Colonic mucosa (tissue), 4 donors: ENCODE data around the gene CDC123. TPM values are rescaled to one million over a fixed set of nuclear protein-coding genes. Genes with fewer than 3 reads are reported as not detected.

ENCODE experiments used
- DNase-seq: peaks from one replicate; pipeline ENCODE4 v3.0.0-alpha.2; 2020
- H3K27ac ChIP-seq: fragments of 200-600 bp; one replicate; pipeline ENCODE4 v1.8.0; 2021
- H3K27me3 ChIP-seq: fragments of 200-600 bp; one replicate; pipeline ENCODE4 v1.8.0; 2021
- H3K36me3 ChIP-seq: fragments of 200-600 bp; one replicate; pipeline ENCODE4 v1.8.0; 2021
- H3K4me1 ChIP-seq: fragments of 200-600 bp; one replicate; pipeline ENCODE4 v1.8.0; 2021; ENCODE audit warnings: mild to moderate bottlenecking
- H3K4me3 ChIP-seq: fragments of 200-600 bp; one replicate; pipeline ENCODE4 v1.8.0; 2021
- H3K9ac ChIP-seq, 2 donors: one replicate each; pipeline ENCODE4 v1.7.0; 2013; ENCODE audit warnings: control low read depth in 2 of 2, low read depth in 2 of 2, low read length in 2 of 2
- H3K9me3 ChIP-seq: fragments of 200-600 bp; one replicate; pipeline ENCODE4 v1.8.0; 2021
- intact Hi-C: fragments of 100-400 bp; cut with DNase I; formaldehyde crosslinking; loops from one replicate; pipeline ENCODE4 v1.14.1; 2022
- total RNA-seq, 2 donors: library from RNA; stranded (reverse); fragmentation: NEBNext Ultra II Directional in 1 of 2; extraction: Animal tissue kit (Norgen Biotek cat#: 25700) in 1 of 2; gene quantifications; one replicate each; pipeline ENCODE4 v1.2.1, GENCODE V29; 2021
- TF ChIP-seq, protein P1 (sequence below): fragments of 200-600 bp; IDR thresholded peaks from one replicate; pipeline ENCODE4 v1.8.0; 2022; ENCODE audit warnings: antibody characterized with exemption, mild to moderate bottlenecking
- donor health status: healthy.
- donor health status: DM: no; HTN: no; CAD: no.
- donor health status: DM: no; HTN: no; CAD: no.

The CDC123 gene
- total RNA-seq, 2 donors from 2014 or later, result 47.9 to 84.5 TPM

DNA sequence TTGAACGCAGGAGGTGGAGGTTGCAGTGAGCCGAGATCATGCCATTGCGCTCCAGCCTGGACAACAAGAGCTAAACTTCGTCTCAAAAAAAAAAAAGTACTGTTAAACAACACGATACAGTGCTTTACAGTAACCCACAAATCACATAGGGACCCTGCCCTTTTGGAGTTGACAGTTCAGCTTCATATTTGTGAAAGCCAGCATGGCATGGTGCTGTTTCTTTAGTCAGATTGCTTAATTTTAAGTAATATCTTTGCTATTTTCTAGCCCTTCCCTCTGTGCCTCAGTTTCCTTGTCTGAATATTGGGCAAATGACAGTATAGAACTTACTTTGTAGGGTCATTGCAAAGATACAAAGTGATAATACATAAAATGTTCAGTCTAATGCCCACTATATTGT lies 4.9 kb downstream of the CDC123 start:
- Histone ChIP-seq H3K36me3 (no peaks in the 10 kb centered on the region), H3K4me3 (no peak overlapping the region), H3K4me1 (no peaks in the 10 kb centered on the region), H3K9ac (no peak overlapping the region), H3K9me3 (no peaks in the 10 kb centered on the region), H3K27ac (no peak overlapping the region), H3K27me3 (no peaks in the 10 kb centered on the region)
- no peak for DNase-seq
- intact Hi-C loops, result no loop called here
- TF ChIP-seq, protein P1, sequence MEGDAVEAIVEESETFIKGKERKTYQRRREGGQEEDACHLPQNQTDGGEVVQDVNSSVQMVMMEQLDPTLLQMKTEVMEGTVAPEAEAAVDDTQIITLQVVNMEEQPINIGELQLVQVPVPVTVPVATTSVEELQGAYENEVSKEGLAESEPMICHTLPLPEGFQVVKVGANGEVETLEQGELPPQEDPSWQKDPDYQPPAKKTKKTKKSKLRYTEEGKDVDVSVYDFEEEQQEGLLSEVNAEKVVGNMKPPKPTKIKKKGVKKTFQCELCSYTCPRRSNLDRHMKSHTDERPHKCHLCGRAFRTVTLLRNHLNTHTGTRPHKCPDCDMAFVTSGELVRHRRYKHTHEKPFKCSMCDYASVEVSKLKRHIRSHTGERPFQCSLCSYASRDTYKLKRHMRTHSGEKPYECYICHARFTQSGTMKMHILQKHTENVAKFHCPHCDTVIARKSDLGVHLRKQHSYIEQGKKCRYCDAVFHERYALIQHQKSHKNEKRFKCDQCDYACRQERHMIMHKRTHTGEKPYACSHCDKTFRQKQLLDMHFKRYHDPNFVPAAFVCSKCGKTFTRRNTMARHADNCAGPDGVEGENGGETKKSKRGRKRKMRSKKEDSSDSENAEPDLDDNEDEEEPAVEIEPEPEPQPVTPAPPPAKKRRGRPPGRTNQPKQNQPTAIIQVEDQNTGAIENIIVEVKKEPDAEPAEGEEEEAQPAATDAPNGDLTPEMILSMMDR, result no peak

DNA sequence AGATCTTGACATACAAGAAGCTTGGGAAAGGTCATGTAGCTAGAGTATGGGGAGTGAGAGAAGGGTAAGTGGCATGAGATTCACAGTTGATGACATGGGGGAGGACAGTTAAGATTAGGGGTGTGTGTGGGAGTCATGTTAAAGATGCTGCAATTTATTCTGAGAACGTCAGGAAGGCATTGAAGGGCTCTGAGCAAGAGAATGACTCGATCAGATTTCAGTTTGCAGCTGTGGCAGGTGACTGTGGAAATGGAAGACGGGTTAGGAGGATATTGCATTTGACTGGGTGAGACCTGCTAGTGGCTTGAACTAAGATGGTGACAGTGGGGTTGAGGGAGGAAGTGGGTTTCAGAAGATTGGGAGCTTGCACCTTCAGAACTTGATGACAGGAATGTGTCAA lies 5.6 kb downstream of the CDC123 start:
- no peak overlapping the region for H3K9ac ChIP-seq
- intact Hi-C loops, result no loop called here
- DNase-seq, result no peak
- TF ChIP-seq, protein P1, result no peak
- H3K27me3 ChIP-seq, result no peaks in the 10 kb centered on the region
- H3K4me1 ChIP-seq, result no peaks in the 10 kb centered on the region
- no peak overlapping the region for H3K4me3 ChIP-seq
- H3K9me3 ChIP-seq, result no peaks in the 10 kb centered on the region
- H3K36me3 ChIP-seq, result no peaks in the 10 kb centered on the region
- no peak overlapping the region for H3K27ac ChIP-seq

DNA sequence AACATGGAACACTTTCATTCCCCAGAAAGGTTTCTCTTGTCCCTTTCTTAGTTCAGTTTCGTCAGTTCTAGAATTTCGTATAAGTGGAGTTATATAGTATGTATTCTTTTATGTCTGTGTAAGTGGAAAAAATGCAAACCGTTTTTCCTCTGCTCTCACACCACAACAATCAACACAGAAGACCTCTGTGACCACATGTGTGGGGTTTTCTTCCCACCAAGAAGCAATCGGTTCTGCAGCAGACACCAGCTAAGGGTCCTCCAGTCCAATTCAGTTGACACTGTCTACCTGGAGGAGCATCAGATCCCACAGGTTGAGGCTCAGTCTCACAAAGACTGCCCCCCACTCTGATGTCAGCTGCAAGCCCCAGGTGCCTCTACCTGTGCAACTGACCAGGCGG lies 6.2 kb downstream of the CDC123 start:
- TF ChIP-seq, protein P1, result no peak
- no peaks in the 10 kb centered on the region for H3K9me3 ChIP-seq
- H3K4me1 ChIP-seq, result no peaks in the 10 kb centered on the region
- intact Hi-C loops, result no loop called here
- H3K27me3 ChIP-seq, result no peaks in the 10 kb centered on the region
- H3K36me3 ChIP-seq, result no peaks in the 10 kb centered on the region
- no peak overlapping the region for H3K4me3 ChIP-seq
- no peak overlapping the region for H3K27ac ChIP-seq
- no peak for DNase-seq
- no peak overlapping the region for H3K9ac ChIP-seq

DNA sequence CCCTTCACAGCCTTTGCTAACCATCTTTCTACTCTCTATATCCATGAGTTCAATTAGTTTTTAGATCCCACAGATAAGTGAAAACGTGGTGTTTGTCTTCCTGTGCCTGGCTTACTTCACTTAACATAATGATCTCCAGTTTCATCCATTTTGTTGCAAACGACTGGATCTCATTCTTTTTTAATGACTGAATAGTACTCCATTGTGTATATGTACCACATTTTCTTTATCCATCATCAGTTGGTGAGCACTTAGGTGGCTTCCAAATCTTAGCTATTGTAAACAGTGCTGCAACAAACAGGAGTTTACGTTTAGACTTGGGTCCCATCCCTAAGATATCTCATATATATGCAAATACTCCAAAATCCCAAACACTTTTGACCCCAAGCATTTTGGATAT lies 9.1 kb downstream of the CDC123 start:
- Histone ChIP-seq H3K4me1 (no peaks in the 10 kb centered on the region), H3K27me3 (no peaks in the 10 kb centered on the region), H3K9me3 (no peaks in the 10 kb centered on the region), H3K36me3 (no peaks in the 10 kb centered on the region), H3K27ac (no peak overlapping the region), H3K4me3 (no peak overlapping the region), H3K9ac (no peak overlapping the region)
- DNase-seq, result no peak
- TF ChIP-seq, protein P1, result no peak
- intact Hi-C loops, result no loop called here

DNA sequence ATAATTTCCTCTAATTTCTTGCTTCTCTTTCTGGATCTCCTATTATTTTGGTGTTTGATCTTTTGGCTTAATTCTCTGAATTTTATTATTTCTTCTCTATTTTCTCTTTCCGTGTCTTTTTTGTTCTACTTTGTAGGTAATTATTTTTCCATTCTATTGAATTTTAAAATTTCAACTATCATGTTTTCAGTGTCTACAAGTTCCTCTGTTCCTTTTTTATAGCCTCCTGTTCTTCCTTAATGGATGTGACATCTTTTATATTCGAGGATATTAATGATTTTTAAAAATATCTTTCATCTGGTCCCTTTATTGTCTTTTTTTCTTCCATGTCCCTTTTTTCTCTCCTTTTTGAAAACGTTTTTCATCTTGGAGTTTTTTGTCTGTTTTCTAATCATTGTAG lies 11.1 kb downstream of the CDC123 start:
- Histone ChIP-seq H3K9me3 (no peaks in the 10 kb centered on the region), H3K4me1 (no peaks in the 10 kb centered on the region), H3K36me3 (peaks cover 6% of the 10 kb centered on the region), H3K4me3 (no peak overlapping the region), H3K9ac (no peak overlapping the region), H3K27me3 (no peaks in the 10 kb centered on the region), H3K27ac (no peak overlapping the region)
- no peak for DNase-seq
- TF ChIP-seq, protein P1, result no peak
- intact Hi-C loops, result no loop called here

DNA sequence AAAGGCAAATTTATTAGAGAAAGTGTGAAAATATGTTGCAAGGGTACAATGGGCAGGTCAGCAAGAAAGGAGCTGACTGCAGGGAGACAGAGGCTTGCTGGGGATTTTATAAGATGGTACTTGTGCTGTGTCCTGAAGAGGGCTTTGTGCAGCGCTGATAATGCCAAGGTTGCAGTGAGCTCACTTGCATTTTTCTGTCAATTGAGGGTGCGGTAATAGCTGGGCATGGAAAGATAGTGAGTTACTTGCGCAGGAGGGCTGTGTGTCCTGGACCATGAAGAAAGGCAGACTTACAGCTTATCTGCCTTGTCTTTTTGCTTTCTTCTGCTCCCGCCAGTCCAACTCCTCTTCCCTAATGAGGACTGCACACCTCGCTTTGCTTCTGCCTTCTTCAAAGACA lies 12.5 kb downstream of the CDC123 start:
- intact Hi-C loops, result no loop called here
- peaks cover 6% of the 10 kb centered on the region for H3K36me3 ChIP-seq
- no peak for DNase-seq

More for the DNA sequence above, 12.5 kb downstream of the CDC123 start:
- no peaks in the 10 kb centered on the region for H3K4me1 ChIP-seq
- no peak overlapping the region for H3K4me3 ChIP-seq
- TF ChIP-seq, protein P1, result no peak
- H3K9ac ChIP-seq, result no peak overlapping the region
- no peak overlapping the region for H3K27ac ChIP-seq
- no peaks in the 10 kb centered on the region for H3K27me3 ChIP-seq
- no peaks in the 10 kb centered on the region for H3K9me3 ChIP-seq
